Ureter (tissue), 1 donor: ENCODE measurements around the gene ARMC3. TPM values are rescaled to one million over a fixed set of nuclear protein-coding genes. Genes with fewer than 3 reads are reported as not detected.

Experiments used
- DNase-seq: peaks from one replicate; pipeline ENCODE4 v3.0.0-alpha.2; 2020; ENCODE audit warnings: low spot score
- total RNA-seq: library from RNA; stranded (reverse); gene quantifications from one replicate; pipeline ENCODE4 v1.2.4, GENCODE V29; 2023
- donor health status: DM: yes; HTN: yes; CAD: no.

The ARMC3 gene
- total RNA-seq, 1 donor from 2014 or later = not detected

DNA sequence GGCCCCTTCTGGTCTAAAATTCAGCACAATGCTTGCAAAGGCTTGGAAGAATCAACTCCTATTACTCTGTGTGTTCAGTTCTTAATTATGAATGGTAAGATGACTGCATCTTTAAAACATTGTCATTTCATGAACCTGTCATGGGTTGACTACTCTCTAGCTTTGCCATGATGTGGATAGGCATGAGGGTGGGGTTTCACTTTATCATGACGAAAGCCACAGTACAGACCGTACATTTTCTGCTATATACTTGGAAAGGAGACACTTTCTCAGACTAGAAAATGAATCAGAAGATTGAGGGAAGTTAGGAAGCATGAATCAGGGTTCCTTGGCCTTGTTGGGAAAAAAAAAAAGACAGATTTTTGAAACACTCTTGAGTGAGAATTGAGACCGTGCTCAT is 147.8 kb downstream of the ARMC3 start:
- DNase-seq = no peak

DNA sequence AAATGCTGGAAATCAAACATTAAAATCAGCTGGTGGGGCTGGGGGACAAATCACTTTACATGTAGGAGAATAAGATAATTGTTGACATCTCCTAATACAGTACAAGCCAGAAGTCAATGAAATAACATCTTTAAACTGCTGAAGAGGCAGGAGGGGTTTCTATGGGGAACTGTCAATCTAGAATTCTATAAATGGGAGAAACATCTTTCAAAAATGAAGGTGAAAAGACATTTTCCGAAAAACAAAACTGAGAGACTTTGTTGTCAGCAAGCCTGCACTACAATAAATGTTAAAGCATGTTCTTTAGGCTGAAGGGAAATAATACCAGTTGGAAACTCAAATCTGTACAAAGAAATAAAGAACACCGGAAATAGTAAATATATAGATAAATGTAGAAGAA is 150.3 kb downstream of the ARMC3 start:
- no peak for DNase-seq

DNA sequence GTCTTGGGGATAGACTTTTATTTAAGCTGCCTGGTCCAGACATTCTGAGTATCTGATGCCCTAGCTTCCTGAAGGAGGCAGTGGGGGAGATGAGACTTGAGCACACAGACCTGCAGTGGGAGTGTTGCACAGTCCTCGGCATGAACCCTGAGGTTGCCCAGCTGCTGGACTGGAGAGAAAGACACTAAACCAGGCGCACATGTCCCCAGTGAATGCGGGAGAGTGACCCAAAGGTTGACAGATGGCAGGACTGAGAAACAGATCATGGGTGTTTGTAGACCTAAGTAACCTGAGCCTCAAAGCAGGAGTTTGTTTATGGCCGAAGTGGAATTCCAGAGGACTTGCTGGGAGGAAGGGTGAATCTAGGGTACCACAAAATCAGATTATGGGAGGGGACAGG is 151.8 kb downstream of the ARMC3 start:
- DNase-seq = no peak

- DNase-seq = no peak
These were observed 152.4 kb downstream of the ARMC3 start for GRCh38 chr10:23080262-23080661.

DNA sequence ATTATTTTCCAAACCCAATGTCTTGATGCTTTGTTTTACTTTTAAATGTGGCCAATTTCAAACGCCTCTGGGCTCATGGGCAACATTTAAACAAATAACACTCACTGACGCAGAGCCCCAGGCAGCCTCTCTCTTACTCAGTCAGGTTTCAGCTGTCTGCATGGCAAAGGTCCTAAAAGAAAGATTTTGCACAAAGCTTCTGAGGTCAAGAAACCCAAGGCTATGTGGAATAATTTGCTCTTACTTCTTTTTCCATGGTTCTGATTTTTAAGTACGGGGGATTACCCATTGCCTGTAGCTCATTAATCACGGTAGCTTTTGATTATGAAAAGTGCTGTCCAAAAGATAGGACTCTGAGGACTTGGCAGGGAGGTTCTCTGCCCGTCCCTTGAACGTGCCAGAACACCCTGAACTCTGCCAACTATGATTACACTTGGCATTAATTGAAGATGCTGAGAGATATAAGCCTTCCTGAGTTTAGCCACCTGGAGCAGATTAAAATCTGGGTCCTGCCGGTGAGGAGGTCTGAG is 153.4 kb downstream of the ARMC3 start:
- DNase-seq = no peak

DNA sequence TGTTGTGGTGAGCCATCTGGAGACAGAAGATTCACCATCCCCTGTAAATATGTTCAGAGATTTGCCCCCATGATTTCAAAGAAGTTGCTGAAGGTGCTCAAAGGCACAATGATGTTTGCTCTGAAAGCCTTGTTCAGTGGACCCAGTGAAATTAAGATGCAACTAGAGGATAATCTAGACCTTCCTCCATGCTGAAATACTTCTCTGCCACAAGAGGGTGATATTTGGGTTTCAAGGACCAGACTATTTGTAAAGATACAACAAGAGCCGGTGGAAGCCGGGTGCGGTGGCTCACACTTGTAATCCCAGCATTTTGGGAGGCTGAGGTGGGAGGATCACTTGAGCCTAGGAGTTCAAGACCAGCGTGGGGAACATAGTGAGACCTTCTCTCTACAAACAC is 154.0 kb downstream of the ARMC3 start:
- no peak for DNase-seq

Other genes with a start within 250 kb of the ARMC3 start
- gene PIP4K2A, start 213.5 kb upstream of the ARMC3 start, total RNA-seq = 36.9 TPM
- 34.7 TPM for gene MSRB2, start 167.5 kb downstream of the ARMC3 start, total RNA-seq